Subcutaneous adipose tissue (tissue), 4 donors: ENCODE data around the gene UBAC2. TPM values are rescaled to one million over a fixed set of nuclear protein-coding genes. Genes with fewer than 3 reads are reported as not detected.

ENCODE experiments used
- total RNA-seq, 4 donors: library from RNA; depleted of rRNA; stranded (reverse); fragments of >200 nt; gene quantifications; one replicate each; pipeline ENCODE4 v1.1.0, GENCODE V29; 2016
- TF ChIP-seq, protein P1 (sequence below): fragments of 450-650 bp; IDR thresholded peaks from one replicate; pipeline ENCODE4 v1.5.1; 2016; ENCODE audit warnings: low read depth, mild to moderate bottlenecking, control low read depth, antibody characterized with exemption, moderate library complexity

UBAC2 gene
- total RNA-seq, 4 donors from 2014 or later: 47.4 to 73.3 (median 65.8) TPM

DNA sequence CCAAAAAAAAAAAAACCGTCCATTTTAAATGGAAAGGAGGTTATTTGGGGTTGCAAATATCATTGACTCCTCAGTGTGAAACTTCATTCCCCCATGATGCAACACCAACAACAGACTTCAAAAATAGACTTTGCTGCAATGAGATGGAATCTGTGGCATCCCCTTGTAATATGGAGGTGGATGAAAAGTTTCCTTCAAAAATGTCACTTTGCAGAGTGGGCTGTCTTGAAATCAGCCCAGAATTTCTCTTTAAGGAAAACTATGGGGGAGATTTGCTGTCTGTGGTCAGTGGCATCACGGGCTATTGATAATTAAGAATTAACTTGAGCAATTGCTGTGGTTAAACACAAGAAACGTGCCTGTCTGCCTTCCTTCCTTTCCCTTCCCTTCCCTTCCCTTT lies 56.1 kb downstream of the UBAC2 start:
- TF ChIP-seq, protein P1, sequence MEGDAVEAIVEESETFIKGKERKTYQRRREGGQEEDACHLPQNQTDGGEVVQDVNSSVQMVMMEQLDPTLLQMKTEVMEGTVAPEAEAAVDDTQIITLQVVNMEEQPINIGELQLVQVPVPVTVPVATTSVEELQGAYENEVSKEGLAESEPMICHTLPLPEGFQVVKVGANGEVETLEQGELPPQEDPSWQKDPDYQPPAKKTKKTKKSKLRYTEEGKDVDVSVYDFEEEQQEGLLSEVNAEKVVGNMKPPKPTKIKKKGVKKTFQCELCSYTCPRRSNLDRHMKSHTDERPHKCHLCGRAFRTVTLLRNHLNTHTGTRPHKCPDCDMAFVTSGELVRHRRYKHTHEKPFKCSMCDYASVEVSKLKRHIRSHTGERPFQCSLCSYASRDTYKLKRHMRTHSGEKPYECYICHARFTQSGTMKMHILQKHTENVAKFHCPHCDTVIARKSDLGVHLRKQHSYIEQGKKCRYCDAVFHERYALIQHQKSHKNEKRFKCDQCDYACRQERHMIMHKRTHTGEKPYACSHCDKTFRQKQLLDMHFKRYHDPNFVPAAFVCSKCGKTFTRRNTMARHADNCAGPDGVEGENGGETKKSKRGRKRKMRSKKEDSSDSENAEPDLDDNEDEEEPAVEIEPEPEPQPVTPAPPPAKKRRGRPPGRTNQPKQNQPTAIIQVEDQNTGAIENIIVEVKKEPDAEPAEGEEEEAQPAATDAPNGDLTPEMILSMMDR: no peak

DNA sequence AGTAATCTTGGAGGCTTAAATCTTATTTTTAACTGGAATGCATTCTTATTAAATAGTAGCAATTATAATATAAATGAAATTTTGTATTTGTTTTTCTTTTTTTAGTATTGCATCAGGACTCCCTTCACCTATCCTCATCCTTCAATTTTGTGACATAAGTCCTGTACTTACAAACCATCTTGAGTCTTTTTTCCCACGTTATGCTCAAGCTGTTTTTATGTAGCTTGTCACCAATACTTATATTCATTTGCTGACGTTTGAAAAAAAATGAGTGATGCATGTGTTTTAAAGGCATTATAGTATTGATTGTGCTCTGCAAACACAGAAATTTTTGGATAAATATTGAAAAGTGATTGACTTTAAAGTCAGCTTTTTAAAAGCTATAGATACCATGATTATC lies 56.6 kb downstream of the UBAC2 start:
- TF ChIP-seq, protein P1: no peak

DNA sequence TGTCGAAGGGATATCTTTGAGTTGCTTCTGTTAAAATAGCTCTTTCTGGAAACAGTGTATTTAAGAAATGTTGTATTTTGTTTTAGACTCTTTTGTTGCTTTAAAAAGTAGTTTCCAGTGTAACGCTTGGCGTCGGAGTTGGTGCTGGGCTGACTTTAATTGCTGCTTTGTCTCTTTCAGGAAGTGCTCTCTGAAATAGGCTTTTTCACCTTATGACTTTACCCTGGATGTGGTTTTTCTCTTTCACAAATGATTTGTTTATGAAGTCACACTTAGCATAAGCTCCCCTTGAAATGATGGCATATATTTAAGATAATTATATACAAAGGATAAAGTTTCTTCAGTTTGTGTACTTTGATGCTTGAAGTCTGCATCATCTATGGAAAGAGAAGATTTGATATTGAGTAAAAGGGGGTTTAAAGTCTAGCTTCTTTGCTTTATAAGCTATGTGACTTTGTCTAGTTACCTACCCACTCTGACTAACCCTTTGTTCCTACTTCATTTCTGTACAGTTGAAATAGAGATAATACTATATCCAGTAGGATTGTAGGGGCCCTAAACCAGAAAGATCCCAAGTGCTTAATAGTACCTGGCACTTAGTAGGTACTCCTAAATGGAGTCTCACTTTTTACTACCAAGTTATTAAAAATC lies 57.7 kb downstream of the UBAC2 start, which contains the start of gene GPR18:
Gene GPR18 (minus strand): TSS at position 170 of the 651 bp plus-strand sequence. CDS start 2,507 bp downstream, outside the sequence.
- TF ChIP-seq, protein P1: no peak

DNA sequence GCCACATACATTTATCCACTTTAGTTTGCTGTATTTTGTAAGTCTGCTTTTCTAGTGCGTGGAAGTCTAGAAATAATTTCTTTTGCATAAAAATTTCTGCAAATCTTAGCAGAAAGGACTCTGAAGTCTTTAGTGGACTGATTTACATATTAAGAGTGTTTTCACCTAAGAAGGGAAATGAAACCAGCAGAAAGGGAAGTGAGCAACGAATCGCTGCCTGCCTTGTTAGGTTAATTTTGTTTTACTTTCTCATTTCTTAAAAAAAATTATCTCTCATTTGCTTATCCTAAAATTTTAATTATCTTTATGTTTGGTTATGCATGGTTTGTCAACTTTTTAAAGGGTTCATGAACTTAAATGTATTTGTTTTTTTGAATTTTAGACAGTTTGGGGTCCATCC lies 58.3 kb downstream of the UBAC2 start:
- TF ChIP-seq, protein P1: no peak

DNA sequence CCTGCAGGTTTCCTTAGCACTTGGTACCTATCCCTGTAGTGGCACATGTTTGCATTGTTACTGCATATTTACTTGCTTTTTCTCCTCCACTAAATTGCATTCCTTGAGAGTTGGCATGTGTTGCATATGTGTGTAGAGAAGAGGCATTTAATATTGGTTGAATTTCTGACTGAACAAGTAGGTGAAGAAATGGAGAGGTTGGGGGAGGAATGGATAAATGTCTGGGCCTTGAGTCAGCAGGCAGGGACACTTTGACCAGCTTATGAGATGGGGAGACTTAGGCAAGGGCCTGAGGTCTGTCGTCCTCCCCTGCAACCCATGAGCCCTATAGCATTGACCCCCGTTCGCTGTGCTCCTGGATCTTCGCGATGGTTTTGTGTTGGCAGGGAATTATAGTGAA lies 59.6 kb downstream of the UBAC2 start:
- TF ChIP-seq, protein P1: no peak

DNA sequence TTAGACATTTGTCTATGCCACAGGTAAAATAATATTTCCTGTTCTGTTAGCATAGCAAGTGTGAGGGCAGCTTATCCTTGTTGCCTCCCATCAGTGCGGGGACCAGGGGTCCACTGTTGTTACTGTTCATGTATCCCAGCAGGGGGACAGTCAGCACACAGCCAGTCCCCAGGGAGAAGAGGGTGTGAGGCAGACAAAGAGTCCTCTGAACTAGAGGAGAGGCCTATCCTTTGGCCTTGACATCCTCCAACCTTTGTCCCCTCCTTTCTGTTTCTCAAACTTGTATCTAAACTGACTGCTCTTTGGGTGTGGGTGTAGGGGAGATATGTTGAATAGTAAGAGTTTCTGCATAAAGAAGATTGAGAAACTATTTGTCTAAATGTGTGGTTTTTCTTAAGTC lies 60.4 kb downstream of the UBAC2 start:
- TF ChIP-seq, protein P1: no peak

DNA sequence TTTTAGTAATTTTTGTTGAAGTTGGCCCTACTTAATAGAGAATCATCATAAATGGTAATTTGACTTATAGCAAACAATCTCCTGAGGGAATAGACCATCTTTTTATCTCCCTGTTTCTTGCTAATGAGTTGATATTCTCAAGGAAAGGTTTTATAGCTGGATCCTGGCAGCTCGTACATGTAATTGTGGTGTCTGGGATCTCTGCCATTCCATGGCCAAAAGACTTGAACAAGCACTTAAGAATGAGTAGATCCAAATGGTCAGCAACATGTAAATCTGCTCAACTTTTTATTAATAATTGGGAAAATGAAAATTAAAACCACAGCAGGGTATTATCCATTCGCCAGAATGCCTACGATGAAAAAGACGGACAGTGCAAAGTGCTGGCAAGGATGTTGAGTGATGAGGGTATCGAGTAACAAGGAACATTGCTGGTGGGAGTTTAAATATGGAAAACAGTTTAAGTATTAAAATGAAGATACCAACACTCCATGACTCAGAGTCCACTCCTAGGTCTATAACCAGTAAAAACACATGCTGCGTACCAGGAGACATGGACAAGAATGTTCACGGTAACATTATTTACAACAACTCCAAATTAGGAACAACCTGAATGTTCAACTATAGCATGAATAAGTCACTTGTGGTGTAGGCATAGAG lies 62.6 kb downstream of the UBAC2 start:
- TF ChIP-seq, protein P1: no peak
